Activated CD8-positive, alpha-beta memory T cell treated with anti-CD3 and anti-CD28 coated beads, Interleukin-2, amount 50 U/mL, for 48 hours (primary cell): Measurements from ENCODE around the gene PSMD8.
"Not testable (repeated sequence)": the region's sequence is repeated elsewhere in the genome, so short reads cannot be mapped to it uniquely, and the experiment has no call there.

Source experiments
- DNase-seq: peaks from one replicate; pipeline ENCODE4 v3.0.0-alpha.2; 2020

PSMD8 gene

DNA sequence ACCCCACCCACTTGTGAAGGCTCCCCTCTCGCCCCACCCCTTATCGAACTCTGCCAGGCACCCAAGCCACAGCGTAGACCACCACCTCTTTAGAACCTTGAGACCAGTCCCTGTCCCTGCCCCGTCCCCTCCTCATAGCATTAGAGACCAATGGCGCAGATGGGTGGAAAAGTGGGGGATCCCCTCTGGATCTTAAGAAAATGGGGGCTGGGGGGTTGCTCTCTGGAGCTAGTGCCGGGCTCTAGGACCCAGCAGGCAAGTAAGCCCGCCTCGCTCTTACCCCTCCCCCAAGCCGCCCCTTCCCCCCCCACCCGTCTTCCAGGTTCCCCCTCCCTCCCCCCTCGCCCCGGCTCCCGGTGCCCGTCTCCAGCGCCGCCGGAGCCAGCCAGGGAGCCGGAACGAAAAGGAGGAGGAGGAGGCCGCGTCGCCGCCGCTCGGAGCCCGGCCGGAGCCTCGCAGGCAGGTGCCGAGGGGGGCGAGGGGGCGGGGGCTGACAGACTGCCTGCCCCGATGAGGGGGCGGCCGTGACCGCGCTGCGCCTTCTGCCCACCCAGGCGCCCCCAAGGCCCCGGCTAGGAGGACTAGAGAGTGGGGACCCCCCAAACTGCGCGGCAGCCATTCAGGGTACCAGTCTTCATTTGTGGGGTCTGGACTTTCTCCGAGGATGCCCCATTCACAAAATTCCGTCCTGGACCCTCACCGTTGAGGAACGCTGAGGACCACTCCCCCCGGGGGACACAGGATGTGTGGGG is 14.2 kb downstream of the PSMD8 start, which contains the start of gene SPRED3:
Gene SPRED3 (plus strand): TSS at position 349 of the 752 bp plus-strand sequence. CDS start 1,606 bp downstream, outside the sequence.
- no peak for DNase-seq

DNA sequence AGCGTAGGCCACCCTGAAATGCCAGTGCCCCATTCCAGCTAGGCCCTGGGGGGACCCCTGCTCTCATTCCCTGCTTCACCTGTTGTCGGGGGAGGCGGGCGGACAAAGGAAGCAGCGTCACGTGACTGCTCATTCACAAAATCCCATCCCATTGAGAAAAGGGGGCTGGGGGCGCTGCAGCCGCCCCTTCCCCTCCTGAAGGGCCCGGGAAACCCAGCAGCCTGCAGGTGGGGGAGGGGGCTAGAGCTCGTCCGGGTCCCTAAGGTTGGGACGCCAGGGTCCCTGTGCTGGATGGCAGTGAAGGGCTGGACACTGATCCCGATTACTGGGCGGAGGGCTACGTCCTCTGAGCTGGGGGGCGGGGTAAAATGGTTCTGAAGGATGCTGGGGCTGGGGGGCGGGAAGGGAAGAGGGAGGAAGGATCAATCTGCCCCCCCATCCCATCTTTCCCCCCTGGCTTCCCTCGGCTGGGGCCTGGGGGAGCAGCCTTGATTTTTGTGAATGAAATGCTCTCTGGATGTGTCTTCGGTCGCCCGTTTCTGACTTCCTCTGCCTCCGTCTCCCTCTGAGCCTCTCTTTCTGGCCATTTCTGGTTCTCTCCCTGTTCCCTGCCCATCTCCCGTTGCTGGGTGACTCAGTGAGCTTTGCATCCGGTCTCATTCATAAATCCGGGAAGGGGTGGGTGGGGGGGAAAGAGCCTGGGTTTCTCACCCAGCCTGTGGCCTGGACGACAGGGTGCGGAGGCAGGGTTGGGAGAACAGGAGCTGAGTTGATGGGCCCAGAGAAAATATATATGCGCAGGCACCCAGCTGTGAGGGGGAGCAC is 14.9 kb downstream of the PSMD8 start:
- DNase-seq: no peak

DNA sequence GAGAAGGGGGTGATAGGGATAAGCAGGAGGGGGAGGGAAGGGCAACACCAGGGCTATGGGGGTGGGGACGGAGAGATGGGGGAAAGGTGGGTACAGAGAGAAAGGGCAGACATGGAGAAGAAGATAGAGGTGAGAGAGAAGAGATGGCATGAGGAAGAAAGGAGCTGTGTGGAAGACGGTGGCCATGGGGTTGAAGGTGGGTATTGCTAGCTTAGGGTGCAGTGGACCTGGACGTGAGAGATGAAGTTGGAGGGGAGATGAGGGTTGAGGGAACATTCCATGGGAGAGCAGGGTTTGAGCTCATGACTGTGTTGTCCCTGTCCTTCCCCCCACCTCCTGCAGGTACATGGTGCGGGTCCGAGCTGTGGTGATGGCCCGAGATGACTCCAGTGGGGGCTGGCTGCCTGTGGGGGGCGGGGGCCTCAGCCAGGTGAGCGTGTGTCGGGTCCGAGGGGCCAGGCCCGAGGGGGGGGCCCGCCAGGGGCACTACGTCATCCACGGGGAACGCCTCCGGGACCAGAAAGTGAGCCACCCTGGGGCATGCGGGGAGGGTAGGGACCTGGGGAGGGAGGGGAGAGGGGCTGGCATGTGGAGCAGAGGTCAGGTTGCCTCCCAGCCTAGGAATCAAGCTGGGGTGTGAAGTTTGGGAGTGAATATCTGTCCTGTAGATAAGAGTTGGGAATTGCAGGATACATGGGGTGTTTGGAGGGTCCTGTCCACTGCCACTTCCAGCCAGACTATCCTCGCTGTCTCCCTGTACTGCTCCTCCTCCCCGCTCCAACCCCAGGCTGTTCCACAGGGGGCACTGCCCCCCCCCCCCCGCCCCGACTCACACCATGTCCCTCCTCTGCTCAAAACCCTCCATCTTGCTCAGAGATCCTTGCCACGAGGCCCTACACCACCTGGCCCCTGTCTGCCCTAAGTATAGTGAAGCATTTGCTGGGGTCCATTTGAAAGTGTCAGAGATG is 15.9 kb downstream of the PSMD8 start:
- no peak for DNase-seq

DNA sequence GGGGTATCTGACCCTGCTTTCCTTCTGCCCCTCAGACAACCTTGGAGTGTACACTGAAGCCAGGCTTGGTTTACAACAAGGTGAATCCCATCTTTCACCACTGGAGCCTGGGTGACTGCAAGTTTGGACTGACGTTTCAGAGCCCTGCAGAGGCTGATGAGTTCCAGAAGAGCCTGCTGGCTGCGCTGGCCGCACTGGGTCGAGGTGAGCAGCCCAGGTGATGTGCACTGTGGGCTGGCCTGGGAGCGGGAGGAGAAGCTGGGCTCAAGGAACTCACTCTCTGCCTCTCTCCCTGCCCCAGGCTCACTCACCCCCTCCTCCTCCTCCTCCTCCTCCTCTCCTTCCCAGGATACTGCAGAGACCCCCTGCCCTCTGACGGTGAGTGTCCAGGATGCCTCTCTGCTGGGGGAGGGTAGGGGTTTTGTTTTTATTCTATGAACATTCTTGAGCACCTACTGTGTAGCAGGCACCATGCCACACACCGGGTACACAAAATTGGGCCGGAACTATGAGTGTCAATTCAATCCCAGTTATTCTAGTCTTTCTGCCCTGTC is 17.6 kb downstream of the PSMD8 start:
- no peak for DNase-seq

DNA sequence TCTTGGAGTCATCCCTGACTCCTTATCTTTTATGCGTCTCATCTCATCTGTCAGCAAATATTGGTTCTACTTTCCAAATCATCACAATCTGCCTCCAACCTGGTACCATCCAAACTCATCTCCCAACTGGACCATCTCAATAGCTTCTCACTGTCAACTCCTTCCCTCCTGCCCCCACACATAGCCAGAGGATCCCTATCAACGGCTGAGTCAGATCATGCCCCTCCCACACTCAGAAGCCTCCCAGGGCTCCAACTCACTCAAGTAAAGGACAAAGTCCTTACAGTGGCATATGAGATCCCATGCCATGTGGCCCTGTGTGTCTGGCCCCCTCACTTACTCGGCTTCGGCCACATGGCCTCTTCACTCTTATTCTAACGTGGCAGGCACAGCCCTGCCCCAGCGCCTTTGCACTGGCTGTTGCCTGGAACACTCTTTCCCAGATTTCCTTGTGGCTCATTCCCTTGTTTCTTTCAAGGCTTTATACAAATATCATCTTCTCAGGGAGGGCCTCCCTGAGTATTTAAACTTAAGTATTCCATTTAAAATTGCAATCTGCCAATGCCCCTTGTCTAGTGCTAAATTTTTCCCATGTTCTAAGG is 18.4 kb downstream of the PSMD8 start:
- DNase-seq: no peak

DNA sequence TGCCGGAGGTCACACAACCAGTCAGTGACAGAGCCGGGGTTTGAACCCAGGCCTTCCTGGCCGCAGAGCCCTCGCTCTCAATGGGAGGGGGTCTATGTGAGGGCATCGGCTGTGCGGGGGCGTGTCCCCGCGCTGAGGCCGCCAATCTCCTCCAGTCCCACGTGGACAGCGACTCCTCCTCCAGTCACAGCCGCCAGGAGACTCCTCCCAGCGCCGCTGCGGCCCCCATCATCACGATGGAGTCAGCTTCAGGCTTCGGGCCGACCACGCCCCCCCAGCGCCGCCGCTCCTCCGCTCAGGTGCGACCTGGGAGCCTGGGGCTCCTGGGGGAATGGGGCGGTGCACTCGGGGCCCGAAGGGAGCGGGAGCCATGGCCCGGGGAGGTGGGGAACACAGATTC is 20.1 kb downstream of the PSMD8 start:
- peak; percentile 89 for DNase-seq

DNA sequence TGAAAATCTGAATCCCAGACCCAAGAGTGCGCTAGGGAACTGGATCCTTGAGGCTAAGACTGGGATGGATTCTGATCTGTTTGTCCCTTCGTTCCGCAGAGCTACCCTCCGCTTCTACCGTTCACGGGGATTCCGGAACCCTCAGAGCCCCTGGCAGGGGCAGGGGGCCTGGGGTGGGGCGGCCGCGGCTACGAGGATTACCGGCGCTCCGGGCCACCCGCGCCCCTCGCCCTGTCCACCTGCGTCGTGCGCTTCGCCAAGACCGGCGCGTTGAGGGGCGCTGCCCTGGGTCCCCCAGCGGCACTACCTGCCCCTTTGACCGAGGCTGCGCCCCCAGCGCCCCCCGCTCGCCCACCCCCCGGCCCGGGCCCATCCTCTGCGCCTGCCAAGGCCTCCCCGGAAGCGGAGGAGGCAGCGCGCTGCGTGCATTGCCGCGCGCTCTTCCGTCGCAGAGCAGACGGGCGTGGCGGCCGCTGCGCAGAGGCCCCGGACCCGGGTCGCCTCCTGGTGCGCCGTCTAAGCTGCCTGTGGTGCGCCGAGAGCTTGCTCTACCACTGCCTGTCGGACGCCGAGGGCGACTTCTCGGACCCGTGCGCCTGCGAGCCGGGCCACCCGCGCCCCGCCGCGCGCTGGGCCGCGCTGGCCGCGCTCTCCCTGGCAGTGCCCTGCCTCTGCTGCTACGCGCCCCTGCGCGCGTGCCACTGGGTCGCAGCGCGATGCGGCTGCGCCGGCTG is 21.2 kb downstream of the PSMD8 start:
- peak; percentile 80 for DNase-seq

DNA sequence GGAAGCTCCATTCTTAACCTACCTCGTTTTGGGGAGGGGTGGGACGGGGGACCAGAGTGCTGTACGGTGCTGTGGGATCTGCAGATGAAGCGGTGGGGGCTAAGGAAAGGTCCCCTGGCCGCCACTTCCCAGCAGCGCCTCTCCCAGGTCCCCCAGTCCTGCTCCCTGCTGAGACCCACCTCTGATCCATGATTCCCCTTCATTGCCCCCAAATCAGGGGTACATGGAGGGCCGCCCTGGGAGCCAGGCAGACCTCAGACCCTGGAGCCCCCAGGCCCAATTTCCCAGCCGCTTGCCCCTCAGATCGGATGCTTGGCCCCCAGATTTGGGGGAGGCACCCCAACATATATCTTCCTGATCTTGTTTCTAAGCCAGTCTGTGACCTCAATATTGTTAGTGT is 24.7 kb downstream of the PSMD8 start:
- no peak for DNase-seq

DNA sequence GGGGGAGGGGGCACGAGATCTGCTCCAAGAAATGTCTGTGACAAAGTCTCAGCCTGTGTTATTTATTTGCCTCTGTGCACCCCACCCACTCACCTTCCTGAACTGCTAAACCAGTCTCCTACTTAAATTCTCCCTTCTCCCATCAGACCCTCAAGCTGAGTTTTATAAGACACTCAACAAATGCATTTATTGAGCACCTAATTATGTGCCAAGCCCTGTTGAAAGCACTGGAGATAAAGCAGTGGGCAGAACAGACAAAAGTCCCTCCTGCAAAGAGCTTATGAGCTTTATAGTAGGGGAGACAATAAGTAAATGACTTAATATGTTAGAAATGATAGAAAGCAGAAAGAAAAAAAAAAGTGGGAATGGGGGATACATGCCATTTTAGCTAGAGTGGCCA is 25.2 kb downstream of the PSMD8 start:
- no peak for DNase-seq

DNA sequence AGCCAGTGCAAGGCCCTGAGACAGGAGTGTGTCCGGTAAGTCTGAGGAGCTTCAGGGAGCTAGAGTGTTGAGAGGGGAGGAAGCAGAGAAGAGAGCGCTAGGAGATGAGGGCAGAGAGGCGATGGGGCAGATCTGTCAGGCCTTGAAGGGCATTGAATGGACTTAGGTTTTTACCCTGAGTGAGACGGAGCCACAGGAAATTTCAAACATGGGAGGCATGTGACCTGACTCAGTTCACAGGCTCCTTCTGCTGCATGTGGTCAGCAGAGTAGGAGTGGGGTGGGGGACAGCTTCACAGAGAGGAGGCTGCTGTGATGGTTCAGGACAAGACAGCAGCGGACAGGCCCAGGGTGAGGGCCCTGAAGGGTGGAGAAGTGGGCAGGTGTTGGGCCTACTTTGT is 26.0 kb downstream of the PSMD8 start:
- DNase-seq: no peak

DNA sequence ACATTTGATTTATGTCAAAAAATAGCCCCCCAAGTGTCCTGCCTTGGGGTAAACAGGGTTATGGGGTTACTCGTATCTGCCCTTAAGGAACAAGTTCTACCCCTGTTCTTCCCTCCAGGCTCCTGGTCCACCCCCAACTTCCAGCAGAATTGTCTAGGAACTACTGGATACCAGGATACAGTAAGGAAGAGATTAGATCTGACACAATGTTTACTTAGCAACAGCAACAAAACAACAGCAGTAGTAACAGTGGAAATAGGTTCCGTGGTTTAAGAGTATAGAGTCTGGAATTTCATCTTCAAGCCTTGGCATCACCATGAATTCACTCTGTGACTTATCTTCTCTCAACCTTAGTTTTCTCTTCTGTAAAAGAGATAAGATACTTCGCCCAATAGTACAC is 26.8 kb downstream of the PSMD8 start:
- no peak for DNase-seq

DNA sequence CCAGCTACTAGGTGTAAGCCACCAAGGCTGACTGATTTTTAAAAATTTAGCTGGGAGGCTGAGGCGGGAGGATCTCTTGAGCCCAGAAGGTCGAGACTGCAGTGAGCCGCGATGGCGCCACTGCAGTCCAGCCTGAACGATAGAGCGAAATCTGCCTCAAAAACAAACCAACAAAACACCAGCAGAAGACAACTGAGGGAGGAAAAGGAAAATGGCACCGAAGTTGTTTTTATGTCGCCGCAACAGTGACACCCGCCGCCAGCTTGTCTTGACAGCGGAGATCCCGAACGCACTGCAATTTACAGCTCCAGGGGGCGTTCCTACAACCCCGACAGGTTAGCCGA is 28.2 kb downstream of the PSMD8 start:
- no peak for DNase-seq

DNA sequence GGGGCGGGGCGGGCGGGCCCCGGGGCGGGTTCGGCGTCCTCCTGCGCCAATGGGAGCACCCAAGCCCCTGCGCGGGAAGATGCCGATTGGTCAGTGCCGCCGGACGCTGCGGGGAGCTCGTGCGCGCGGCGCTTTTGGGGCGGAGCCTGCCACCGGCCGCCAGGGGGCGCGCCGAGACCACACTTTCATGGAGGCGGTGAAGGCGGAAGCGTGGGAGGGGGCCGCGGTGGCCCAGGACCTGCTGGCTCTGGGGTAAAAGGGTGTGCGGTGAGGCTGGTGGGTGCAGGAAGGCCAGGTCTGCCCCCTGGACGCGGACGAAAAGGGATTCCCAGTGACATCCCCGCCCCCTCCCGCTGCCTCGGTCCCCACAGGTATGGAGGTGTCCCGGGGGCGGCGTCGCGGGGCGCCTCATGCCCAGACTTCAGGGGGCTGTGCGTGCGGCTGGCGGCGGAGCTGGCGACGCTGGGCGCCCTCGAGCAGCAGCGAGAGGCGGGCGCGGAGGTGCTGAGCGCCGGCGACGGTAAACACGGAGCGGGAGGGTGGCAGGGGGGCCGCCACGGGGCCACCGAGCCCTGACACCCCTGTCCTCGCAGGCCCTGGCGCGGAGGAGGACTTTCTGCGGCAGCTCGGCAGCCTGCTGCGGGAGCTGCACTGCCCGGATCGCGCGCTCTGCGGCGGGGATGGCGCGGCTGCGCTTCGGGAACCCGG is 28.8 kb downstream of the PSMD8 start, which contains the start of gene FAM98C:
Gene FAM98C (plus strand): TSS at position 127 of the 708 bp plus-strand sequence. CDS start 61 bp downstream, at position 188.
- peak; percentile 99 for DNase-seq

DNA sequence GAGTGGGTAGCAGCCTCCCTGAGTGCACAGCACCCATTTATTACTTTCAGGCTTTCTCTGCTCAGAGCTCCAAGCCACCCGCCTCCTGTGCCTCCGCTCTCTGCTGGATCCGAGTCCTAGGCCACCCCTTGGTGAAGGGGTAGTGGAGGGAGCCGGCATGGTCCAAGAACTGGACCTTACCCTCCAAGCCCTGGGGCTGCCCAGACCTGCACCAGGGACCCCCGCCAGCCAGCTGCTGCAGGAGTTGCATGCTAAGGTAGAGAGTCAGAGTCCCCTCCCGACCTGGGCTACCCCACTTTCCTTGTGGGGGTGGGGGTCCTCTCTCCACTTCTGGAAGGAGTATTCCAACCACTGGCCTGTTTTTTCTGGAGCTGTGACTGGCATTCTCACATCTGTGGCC is 30.5 kb downstream of the PSMD8 start:
- DNase-seq: no peak

DNA sequence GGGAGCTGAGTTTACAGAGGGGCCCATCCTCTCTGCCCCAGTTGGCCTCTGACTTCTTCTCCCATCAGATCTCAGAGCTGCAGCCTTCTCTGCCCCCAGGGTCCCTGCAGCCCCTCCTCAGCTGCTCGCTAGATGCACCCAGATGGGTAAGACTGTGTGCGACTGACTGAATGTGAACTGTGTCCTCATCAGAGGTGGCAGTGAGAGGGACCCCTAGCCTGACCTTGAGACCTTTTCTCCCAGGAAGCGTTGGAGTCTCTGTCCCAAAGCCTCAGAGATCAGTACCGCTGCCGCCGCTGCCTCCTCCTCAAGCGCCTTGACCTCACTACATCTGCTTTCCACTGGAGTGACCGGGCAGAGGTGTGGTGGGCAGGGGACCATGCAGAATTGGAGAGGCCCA is 30.9 kb downstream of the PSMD8 start:
- no peak for DNase-seq

DNA sequence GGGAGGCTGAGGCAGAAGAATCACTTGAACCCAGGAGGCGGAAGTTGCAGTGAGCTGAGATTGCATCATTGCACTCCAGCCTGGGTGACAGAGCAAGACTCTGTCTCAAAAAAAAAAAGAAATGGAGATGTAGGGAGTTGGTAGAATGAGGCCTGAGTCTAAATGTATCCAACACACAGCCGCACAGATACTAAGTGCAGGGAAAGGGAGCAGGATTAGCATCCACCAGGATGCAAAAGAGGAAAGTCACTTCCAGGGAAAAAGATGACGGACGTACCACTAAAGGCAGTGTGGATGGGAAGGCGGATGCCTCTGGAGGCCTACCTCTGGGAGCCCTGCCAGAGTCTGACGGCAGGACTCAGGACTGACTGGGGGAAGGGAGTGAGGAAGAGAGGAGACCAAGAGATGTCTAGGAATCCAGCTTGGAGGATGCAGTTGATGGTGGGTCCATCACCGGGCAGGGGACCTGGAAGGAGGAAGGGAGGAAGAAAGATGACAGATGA is 35.3 kb downstream of the PSMD8 start:
- no peak for DNase-seq

DNA sequence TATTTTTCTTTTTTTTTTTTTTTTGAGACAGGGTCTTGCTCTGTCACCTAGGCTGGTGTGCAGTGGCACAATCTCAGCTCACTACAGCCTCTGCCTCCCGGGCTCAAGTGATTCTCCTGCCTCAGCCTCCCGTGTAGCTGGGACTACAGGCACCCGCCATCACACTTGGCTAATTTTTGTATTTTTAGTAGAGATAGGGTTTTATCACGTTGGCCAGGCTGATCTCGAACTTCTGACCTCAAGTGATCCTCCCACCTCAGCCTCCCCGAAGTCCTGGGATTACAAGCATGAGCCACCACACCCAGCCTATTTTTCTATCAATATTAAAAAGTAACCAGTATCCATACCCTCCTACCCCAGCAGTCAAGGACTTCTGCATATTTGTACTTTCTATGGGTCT is 36.0 kb downstream of the PSMD8 start:
- DNase-seq: not testable (repeated sequence)

DNA sequence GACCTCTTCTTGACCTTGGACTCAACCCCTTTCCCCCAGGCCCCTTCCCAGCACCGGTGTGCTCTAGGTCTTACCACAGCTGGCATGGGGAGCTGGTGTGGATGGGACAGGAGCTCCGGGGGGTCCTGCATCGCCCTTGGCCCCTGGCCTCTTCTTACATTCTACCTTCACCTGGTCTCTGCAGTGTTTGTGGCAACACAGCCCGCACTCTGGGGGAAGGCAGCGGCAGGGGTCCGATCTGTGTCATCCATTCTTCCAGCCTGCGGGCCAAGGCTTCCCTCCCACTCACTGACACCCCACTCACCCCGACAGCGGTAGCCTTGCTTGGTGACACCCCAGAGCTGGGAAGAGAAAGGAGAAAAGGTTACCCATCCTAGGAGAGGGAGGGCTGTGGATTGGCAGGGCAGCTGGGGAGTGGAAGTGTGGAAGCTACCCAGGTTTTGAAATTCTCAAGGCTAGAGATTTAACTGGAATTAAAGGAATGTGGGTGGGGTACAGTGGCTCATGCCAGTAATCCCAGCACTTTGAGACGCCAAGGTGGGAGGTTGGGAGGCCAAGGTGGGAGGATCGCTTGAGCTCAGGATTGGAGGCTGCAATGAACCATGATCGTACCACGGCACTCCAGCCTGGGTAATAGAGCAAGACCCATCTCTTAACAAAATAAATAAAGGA is 36.8 kb downstream of the PSMD8 start:
- no peak for DNase-seq

DNA sequence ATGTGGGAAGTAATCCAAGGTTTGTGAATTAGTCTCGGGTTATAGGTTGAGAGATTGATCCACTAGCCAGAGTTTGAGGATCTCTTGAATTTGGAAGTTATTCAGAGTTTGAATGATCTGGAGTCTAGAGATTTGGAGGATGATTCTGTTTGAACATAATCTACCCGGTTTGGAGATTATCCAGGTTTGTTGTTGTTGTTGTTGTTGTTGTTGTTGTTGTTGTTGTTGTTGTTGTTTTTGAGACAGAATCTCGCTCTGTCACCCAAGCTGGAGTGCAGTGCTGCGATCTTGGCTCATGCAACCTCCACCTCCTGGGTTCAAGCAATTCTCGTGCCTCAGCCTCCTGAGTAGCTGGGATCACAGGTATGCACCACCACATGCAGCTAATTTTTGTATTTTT is 37.5 kb downstream of the PSMD8 start:
- not testable (repeated sequence) for DNase-seq

DNA sequence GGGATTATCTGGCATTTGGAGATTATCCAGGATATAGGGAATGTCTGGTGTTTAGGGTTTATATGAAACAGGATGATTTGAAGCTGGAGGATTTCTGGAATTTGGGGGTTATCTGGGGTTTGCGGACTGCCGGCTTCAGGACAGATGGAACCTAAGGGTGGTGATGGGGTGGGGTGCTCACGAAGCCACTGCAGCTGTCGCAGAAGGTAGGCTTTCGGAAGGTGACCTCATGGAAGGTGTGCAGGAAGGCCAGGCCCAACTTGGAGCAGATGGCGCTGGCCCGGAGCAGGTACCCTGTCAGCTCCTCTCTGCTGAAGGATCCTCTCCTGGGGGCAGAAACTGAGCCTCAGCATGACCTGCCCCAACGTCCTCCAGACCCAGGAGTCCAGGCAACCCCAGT is 38.1 kb downstream of the PSMD8 start:
- no peak for DNase-seq
